KMS-11 (cell line): ENCODE results near the gene DOCK11.

Experiments used
- H2AFZ ChIP-seq: fragments of 200-600 bp; sonication (generic); 2 replicates; pipeline ENCODE4 v1.6.1; 2016; ENCODE audit warnings: antibody characterized with exemption, mixed run types, low read depth
- H3K27ac ChIP-seq: fragments of 200-600 bp; sonication (generic); 2 replicates; pipeline ENCODE4 v1.6.1; 2016; ENCODE audit warnings: mild to moderate bottlenecking, mixed run types
- H3K27me3 ChIP-seq: fragments of 200-600 bp; sonication (generic); 2 replicates; pipeline ENCODE4 v1.6.1; 2017; ENCODE audit warnings: mild to moderate bottlenecking, low read depth, mixed run types, moderate library complexity; ENCODE audit not compliant: insufficient read depth
- H3K36me3 ChIP-seq: fragments of 200-600 bp; sonication (generic); 2 replicates; pipeline ENCODE4 v1.6.1; 2017; ENCODE audit warnings: mild to moderate bottlenecking, mixed run types; ENCODE audit not compliant: insufficient read depth
- H3K4me1 ChIP-seq: fragments of 200-600 bp; sonication (generic); 2 replicates; pipeline ENCODE4 v1.6.1; 2016; ENCODE audit warnings: mild to moderate bottlenecking, low read depth, mixed run types; ENCODE audit not compliant: poor library complexity, severe bottlenecking
- H3K4me2 ChIP-seq: fragments of 200-600 bp; sonication (generic); 2 replicates; pipeline ENCODE4 v1.7.0; 2016; ENCODE audit warnings: mild to moderate bottlenecking, mixed run types
- H3K4me3 ChIP-seq: fragments of 200-600 bp; sonication (generic); IDR thresholded peaks from 2 replicates; pipeline ENCODE4 v1.6.1; 2017; ENCODE audit warnings: low read depth, low read length, mixed read lengths; ENCODE audit not compliant: insufficient read depth
- H3K79me2 ChIP-seq: fragments of 200-600 bp; sonication (generic); 2 replicates; pipeline ENCODE4 v1.6.1; 2016; ENCODE audit warnings: low read depth, mixed run types; ENCODE audit not compliant: insufficient read depth
- H3K9ac ChIP-seq: fragments of 200-600 bp; sonication (generic); 2 replicates; pipeline ENCODE4 v1.6.1; 2016; ENCODE audit warnings: mild to moderate bottlenecking, mixed run types
- H4K20me1 ChIP-seq: fragments of 200-600 bp; sonication (generic); 2 replicates; pipeline ENCODE4 v1.6.1; 2016; ENCODE audit warnings: mild to moderate bottlenecking, mixed run types; ENCODE audit not compliant: insufficient read depth
- CTCF ChIP-seq: fragments of 200-600 bp; sonication (generic); conservative IDR thresholded peaks from 2 replicates; pipeline ENCODE4 v1.6.1; 2017; ENCODE audit warnings: low read depth, mild to moderate bottlenecking, antibody characterized with exemption, low read length, moderate library complexity, mixed read lengths

The DOCK11 gene

GRCh38 chrX:118523920-118524319 lies 28.3 kb downstream of the DOCK11 start:
- Histone ChIP-seq H3K4me3 (no peak overlapping the region), H3K4me1 (peaks cover 4% of the 10 kb centered on the region), H3K4me2 (no peak overlapping the region), H2AFZ (no peak overlapping the region), H3K9ac (no peak overlapping the region), H3K36me3 (no peaks in the 10 kb centered on the region), H3K27ac (no peak overlapping the region), H3K79me2 (no peaks in the 10 kb centered on the region), H4K20me1 (no peaks in the 10 kb centered on the region), H3K27me3 (no peaks in the 10 kb centered on the region)
- TF ChIP-seq CTCF = no peak

GRCh38 chrX:118524344-118524743 lies 28.7 kb downstream of the DOCK11 start:
- H3K4me1 ChIP-seq = peaks cover 4% of the 10 kb centered on the region
- H3K79me2 ChIP-seq = no peaks in the 10 kb centered on the region

GRCh38 chrX:118525174-118525730 lies 29.6 kb downstream of the DOCK11 start:
- no peak overlapping the region for H2AFZ ChIP-seq
- H3K4me1 ChIP-seq = peaks cover 4% of the 10 kb centered on the region
- H3K36me3 ChIP-seq = no peaks in the 10 kb centered on the region
- no peaks in the 10 kb centered on the region for H3K79me2 ChIP-seq
- no peak overlapping the region for H3K4me3 ChIP-seq
- no peak for TF ChIP-seq CTCF
- no peak overlapping the region for H3K4me2 ChIP-seq
- H4K20me1 ChIP-seq = no peaks in the 10 kb centered on the region
- no peak overlapping the region for H3K9ac ChIP-seq
- no peak overlapping the region for H3K27ac ChIP-seq
- no peaks in the 10 kb centered on the region for H3K27me3 ChIP-seq

More at GRCh38 chrX:118524344-118524743, 28.7 kb downstream of the DOCK11 start:
- no peak for TF ChIP-seq CTCF
- no peak overlapping the region for H3K27ac ChIP-seq
- no peak overlapping the region for H2AFZ ChIP-seq
- no peak overlapping the region for H3K4me2 ChIP-seq
- no peak overlapping the region for H3K9ac ChIP-seq
- no peaks in the 10 kb centered on the region for H4K20me1 ChIP-seq
- no peaks in the 10 kb centered on the region for H3K36me3 ChIP-seq
- H3K4me3 ChIP-seq = no peak overlapping the region
- no peaks in the 10 kb centered on the region for H3K27me3 ChIP-seq

GRCh38 chrX:118526149-118526548 lies 30.5 kb downstream of the DOCK11 start:
- no peak overlapping the region for H3K27ac ChIP-seq
- H2AFZ ChIP-seq = no peak overlapping the region
- no peaks in the 10 kb centered on the region for H4K20me1 ChIP-seq
- H3K36me3 ChIP-seq = no peaks in the 10 kb centered on the region
- H3K27me3 ChIP-seq = no peaks in the 10 kb centered on the region
- H3K4me2 ChIP-seq = no peak overlapping the region
- H3K79me2 ChIP-seq = no peaks in the 10 kb centered on the region
- H3K4me3 ChIP-seq = no peak overlapping the region
- peaks cover 4% of the 10 kb centered on the region for H3K4me1 ChIP-seq
- TF ChIP-seq CTCF = no peak
- H3K9ac ChIP-seq = no peak overlapping the region
